HG03460 (cell line): Measurements from ENCODE around the gene FBL.

Experiments used
- ATAC-seq: cut with Tn5 transposase; IDR thresholded peaks from one replicate; pipeline ENCODE4 v1.9.1; 2021; ENCODE audit not compliant: unreplicated experiment

Gene FBL

DNA sequence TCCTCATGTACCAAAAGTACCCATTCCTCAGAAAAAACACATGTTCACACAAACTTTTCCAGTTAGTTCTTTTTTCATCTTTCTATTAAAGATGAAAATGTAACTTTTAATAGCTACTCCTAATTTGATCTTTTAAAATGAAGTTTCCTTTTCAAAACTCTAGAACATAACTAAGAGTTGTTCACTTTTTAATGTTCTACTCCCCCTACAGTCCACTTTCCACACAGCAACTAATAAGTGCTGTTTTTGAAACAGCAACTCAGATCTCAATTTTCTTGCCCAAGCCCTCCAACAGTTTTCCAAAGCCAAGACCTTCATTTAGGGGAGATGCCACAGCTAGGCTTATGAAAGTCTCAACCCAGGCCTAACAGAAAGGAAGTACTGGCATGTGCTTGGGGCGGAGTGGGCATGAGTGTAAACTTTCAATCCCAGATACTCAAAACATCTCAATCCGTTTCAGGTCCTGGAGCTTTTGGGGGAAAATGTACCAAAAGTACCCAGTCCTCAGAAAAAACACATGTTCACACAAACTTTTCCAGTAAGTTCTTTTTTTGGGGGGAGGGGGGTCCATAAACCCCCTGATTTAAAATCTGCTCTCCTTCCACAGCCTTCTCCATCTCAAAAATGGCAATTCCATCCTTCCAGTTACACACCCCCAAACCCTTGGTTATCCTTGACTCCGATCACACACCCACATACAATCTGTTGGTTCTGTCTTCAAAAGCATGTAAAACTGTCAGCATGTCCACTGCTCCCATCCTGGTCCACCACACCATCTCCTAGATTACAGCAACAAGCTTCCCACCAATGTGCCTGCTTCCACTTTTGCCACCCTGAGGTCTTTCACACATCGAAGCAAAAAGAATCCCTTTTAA lies 2.0 kb downstream of the FBL start:
- no peak for ATAC-seq

GRCh38 chr19:39842693-39843435 lies 3.3 kb downstream of the FBL start:
- ATAC-seq: no peak

DNA sequence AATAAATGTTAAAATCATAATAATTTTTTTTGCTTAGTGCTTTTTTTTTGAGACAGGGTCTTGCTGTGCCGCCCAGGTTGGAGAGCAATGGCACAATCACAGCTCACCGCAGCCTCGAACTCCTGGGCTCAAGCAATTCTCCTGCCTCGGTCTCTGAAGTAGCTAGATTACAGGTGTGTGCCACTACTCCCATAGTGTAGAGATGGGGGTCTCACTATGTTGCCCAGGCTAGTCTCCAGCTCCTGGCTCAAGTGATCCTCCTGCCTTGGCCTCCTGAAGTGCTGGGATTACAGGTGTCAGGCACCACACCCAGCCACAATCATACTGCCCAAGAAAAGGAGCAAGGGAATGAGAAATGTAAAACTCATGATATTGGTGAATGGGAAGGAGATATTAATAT lies 5.1 kb downstream of the FBL start:
- no peak for ATAC-seq

- no peak for ATAC-seq
Measured at GRCh38 chr19:39840492-39840891, 5.7 kb downstream of the FBL start.

DNA sequence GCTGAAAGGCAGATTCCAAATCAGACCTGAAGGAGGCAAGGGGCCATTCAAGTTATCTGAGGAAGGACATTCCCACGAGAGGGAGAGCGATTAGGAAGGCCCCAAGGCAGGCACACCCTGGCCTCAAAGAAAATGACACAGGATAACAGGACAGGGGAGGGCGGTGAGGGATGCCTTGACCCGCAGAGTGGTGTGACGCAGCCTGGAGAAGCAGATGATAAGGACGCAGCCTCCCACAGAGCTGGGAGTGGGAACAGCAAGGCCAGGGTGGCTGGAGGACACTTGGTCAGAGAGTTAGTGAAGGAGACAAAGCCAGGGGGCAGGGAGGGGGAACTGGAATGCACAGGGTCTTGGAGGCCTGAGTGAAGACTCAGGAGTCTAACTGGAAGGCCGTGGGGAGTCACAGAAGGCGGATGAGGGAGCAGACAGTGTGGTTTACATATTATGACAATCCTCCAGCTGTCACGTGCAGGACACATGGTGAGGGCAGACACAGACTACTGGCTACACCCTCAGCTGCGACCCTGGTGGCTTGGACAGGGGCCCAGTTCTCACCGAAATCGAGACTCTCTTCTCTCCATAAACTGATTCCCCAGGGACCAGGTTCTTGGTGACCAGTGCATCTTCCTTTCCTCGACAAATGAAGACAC lies 6.4 kb downstream of the FBL start:
- ATAC-seq: no peak

DNA sequence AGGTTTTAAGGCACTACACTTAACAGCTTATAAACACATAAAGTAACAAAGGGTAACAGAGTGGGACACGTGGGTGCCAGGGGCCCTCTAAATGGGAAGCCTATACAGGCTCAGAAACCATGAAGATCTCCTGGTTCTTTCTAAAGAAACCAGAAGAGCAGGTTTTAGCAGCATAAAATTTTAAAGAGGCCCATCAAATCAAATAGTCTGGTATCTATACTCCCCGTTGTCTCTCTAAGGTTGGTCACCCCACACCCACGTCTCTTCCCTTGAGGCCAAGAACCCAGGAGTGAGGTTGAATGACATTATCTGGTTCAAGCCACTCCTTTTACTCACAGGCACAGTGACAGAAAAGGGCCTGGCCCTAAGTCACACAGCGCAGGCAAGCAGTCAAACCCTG lies 7.6 kb downstream of the FBL start:
- no peak for ATAC-seq

DNA sequence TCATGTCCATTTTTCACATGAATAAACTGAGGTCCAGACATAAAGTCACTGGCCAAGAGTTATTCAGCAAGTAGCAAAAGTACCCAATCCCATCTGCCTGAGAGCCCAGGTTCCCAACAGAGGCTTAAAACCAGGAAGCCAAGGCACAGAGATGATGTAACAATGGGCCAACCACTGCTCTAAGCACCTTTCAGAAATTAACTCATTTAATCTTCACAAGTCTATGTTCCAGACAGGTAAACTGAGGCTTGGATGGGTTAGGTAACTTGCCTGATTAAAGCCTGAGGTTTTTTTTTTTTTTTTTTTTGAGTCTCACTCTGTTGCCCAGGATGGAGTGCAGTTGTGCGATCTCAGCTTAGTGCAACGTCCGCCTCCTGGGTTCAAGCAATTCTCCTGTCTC lies 8.2 kb downstream of the FBL start:
- ATAC-seq: no peak

DNA sequence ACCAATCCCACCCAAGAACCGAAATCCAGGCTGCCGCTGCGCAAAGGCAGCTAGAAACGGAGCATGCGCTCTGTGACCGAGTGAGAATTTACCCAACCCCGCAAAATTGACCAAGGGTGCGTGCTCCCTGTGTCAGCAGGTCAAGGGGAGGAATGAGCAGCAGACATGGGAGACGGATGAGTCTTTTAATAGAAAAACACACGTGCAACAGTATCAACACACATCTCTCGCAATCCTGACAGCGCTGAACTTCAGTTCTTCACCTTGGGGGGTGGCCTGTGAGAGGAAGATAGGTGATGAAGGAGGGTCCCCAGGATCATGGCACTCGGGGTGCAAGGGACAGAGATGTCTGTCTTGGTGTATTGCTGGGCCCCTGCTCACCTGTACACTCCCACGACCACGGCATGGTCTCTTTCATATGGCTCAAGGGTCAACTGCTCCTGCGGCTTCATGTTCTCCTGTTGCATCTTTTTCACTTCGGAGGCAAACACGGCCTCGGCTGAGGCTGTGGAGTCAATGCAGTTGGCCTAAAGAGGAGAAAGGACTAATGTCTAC lies 11.8 kb downstream of the FBL start:
- ATAC-seq: no peak

DNA sequence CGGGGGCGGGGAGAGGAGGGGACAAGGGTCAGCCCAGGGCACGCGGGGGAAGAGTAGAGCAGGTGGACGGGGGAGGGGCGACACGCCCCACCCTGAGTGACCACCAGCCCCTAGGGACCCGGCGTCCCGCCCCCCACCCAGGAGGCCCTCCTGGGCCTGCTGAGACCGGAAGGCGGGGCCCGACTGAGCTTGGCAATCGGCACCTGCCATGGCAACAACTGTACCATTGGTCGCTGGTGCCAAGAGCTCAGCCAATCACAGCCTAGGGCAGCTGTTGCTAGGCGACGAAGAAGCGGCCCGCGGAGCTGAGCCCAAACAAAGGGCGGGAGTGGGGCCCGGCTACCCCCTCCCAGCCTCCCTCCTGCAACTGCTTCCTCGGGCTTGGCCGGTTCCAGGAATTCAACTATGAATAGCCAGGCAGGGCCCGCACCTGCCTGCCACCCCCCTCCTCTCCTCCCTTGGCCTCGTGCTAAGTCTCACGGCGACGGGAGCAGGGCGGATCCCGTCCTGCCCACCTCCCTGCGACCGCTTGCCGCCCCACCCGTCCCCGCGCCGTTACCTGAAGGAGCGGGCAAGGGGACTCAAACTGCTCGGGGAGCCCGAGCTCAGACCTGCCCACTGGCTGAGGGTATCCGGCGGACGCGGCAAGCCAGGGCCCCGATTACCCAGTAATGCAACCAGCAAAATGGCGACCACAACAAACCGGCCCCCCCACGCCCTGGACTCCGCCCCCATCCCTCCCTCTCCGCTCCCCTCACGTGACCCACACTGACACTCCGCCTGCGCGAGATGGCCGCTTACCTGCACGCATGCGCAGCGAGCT lies 12.5 kb downstream of the FBL start, which contains the start of gene DYRK1B:
Gene DYRK1B, minus strand, starts transcription at position 699 of the 823 bp plus-strand sequence. CDS start 2,295 bp downstream, outside the sequence.
- peak; percentile 88 for ATAC-seq

- ATAC-seq: no peak
Measured at GRCh38 chr19:39833160-39833463, 13.1 kb downstream of the FBL start.

DNA sequence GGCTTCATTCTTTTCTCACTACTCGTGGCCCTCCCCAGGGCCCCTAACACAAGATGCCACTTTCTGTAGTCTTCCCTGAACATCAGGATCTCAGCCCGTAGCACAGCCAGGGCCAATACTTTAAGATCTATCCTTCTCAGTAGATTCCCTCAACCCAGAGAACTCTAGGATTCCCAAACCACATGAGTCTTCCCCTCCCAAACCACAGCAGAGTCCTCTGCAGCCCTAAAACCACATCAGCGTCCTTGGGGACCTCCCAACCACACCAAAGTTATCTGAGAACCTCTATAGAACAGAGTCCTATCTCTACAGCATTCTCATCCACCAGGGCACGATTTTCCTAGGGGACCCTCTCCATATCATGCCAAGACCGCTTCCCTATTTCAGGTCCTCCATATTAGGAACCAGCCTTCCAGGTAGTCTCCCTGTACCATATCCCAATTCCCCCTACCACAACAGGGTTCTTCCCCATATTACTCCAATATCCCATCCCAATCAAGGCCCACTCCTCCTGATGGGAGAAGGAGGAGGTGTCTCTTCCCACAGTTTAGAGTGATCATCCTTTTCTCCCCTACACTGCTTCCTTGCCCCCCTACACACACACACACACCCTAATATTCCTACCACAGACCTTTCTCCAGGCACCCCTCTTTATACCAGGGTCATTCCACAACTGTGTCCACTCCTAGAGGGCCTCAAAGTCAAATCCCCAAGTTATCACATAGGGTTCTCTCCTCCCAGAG lies 13.7 kb downstream of the FBL start:
- no peak for ATAC-seq

DNA sequence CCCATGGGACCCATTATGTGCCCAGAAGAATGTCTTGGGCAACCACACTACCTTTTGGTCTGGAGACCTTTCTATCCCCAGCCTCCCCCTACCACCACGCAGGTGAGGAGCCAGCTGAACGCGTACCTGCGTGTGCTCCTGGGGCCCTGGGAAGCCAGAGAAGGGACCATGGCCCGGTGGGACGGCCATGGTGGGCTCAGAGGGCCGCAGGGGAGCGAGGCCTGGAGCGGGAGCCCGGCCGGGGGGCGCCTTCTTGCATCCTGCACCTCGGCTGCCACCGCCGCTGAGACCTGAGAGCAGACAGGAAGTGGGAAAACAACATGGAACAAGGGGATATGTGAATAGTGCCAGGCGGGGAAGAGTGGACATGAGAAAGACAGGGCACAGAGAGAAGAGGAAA lies 14.5 kb downstream of the FBL start:
- no peak for ATAC-seq

DNA sequence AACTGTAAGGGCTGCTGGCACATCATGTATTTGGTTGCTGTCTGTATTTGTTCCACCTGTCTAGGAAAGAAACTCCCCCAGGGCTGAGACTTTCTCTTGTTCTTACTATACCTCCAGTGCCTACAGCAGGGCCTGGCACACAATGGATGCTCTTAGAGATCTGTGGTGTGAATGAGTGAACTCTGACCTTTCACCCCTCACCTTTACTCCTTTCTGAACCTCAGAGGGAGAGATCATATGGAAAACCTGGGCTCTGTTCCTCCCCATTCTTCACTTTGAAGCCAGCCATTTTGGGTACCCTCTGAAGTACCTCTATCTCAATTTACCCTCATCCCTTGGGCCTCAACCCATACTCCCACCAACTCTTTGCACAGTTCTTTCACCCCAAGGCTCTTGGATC lies 15.3 kb downstream of the FBL start:
- ATAC-seq: no peak

GRCh38 chr19:39830406-39830805 lies 15.8 kb downstream of the FBL start:
- no peak for ATAC-seq

- ATAC-seq: no peak
Measured at GRCh38 chr19:39829702-39830275, 16.4 kb downstream of the FBL start.

DNA sequence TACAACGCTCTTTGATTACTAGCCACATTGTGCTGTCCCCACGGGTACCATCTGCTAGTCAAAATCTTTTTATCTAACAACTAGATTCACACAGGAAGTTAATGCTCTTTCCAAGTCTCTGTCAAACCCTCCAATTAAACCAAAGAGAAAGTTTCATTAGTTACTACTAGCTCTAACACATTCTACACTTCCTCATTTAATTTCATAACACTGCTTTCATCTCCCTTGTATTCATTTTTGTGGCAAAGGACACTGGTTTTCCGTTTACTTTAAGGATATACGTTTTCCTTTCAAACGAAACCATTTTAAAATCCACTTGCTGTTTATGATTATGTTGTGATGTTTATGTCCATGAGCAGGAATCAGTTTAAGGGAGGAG lies 17.5 kb downstream of the FBL start:
- ATAC-seq: no peak

DNA sequence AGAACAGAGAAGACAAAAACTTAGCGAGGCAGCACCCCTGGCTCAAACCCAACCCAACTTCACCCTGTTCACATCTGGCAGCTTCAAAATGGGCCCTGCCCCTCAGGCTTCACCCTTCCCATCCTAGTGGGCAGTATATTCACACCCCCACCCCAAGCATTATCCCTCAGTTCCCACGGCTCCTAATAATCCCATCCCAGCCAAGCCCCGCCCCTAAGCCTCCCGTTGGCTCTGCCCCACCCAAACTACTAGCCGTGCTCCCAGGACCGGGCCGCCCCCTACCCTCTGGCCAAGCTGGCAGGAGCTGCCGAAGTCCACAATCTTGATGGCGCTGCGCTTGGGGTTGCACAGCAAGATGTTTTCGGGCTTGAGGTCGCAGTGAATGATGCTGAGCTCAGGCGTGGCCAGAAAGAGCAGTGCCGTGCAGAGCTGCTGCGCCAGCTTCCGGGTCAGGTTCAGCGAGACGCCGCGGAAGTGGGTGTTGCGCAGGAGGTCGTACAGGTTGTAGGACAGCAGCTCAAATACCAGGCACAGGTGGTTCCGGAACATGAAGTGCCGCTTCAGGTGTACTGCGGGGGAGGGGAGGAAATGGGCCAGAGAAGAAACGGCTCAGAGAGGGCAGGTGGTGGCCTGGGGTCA lies 18.0 kb downstream of the FBL start:
- ATAC-seq: no peak

DNA sequence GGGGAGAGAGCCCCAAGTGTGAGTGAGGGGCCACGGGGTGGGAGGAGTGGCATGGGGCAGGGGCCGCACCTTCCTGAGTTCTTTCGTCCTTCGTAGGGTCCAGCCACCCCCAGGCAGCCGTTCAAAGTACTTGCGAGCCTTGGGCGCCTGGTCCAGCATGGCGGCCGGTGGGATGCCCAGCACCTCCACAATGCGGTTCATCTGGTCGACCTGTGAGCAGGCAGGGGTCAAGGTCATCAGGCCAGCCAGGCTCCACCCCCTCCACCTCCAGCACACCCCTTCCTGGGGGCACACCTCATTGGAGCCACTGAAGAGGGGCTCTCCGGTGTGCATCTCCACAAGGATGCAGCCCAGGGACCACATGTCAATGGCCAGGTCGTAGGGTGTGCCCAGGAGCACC lies 19.0 kb downstream of the FBL start:
- no peak for ATAC-seq

DNA sequence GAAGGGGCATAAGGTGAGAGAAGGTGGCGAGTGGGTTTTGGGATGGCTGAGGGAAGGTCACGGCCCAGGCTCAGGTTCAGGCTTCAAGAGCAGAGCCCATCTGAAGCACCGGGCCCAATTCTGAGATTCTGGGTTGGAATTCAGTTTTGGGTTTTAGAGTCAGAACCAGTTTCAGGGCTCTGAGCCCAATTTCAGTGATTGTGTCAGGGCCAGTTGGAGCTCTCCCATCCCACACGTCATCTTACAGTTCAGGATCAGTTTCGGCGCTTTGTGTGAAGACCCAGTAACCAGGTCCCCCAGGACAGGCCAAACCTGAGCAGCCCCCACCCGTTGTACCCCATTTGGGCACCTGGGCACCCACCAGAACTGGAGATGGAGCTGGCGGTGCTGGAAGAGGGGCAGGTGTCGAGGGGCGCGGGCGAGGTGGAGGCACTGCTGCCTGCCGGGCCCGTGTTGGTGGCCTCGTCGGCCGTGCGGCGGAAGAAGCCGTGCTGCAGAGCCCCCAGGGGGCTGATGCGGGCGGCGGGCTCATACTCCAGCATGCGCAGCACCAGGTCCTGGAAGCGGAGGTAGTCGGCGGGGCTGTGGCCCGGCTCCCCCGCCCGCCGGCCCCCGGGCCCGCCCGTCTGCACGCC lies 19.8 kb downstream of the FBL start:
- ATAC-seq: no peak
